ENCODE measurements around the gene SCFD1.
"Not testable (repeated sequence)": the region's sequence is repeated elsewhere in the genome, so short reads cannot be mapped to it uniquely, and the experiment has no call there.

SCFD1 gene

GRCh38 chr14:30614155-30614554, 8.0 kb upstream of the SCFD1 start:
- no peak for DNase-seq

- no peak for DNase-seq
Observed at GRCh38 chr14:30620178-30620577, 1.9 kb upstream of the SCFD1 start.

- peak; percentile 60 for DNase-seq
Observed at GRCh38 chr14:30621354-30621939, 672 bp upstream of the SCFD1 start.

GRCh38 chr14:30623412-30624131, 1.5 kb downstream of the SCFD1 start:
- no peak for DNase-seq

- no peak for DNase-seq
Observed at GRCh38 chr14:30624132-30624423, 2.0 kb downstream of the SCFD1 start.

GRCh38 chr14:30625533-30625932, 3.4 kb downstream of the SCFD1 start:
- DNase-seq = no peak

- DNase-seq = not testable (repeated sequence)
Observed at GRCh38 chr14:30629432-30629831, 7.3 kb downstream of the SCFD1 start.

- DNase-seq = no peak
Observed at GRCh38 chr14:30630248-30630647, 8.1 kb downstream of the SCFD1 start.

GRCh38 chr14:30632730-30633129, 10.6 kb downstream of the SCFD1 start:
- no peak for DNase-seq

GRCh38 chr14:30638926-30639325, 16.8 kb downstream of the SCFD1 start:
- DNase-seq = no peak

- DNase-seq = no peak
Observed at GRCh38 chr14:30641207-30641606, 19.1 kb downstream of the SCFD1 start.

GRCh38 chr14:30644462-30644861, 22.3 kb downstream of the SCFD1 start:
- not testable (repeated sequence) for DNase-seq

- DNase-seq = no peak
Observed at GRCh38 chr14:30645600-30645999, 23.5 kb downstream of the SCFD1 start.

GRCh38 chr14:30648471-30648870, 26.4 kb downstream of the SCFD1 start:
- DNase-seq = no peak

- no peak for DNase-seq
Observed at GRCh38 chr14:30651937-30652336, 29.8 kb downstream of the SCFD1 start.

GRCh38 chr14:30655124-30655523, 33.0 kb downstream of the SCFD1 start:
- no peak for DNase-seq

GRCh38 chr14:30655658-30656057, 33.5 kb downstream of the SCFD1 start:
- no peak for DNase-seq

GRCh38 chr14:30656190-30656632, 34.1 kb downstream of the SCFD1 start:
- no peak for DNase-seq

- DNase-seq = no peak
Observed at GRCh38 chr14:30657050-30657449, 34.9 kb downstream of the SCFD1 start.

GRCh38 chr14:30657606-30658163, 35.6 kb downstream of the SCFD1 start:
- no peak for DNase-seq

- no peak for DNase-seq
Observed at GRCh38 chr14:30658645-30659044, 36.5 kb downstream of the SCFD1 start.

GRCh38 chr14:30669594-30669993, 47.5 kb downstream of the SCFD1 start:
- no peak for DNase-seq

GRCh38 chr14:30673071-30673470, 51.0 kb downstream of the SCFD1 start:
- DNase-seq = no peak

- DNase-seq = no peak
Observed at GRCh38 chr14:30678926-30679431, 56.9 kb downstream of the SCFD1 start.
